ENCODE results near the gene PRDM16.

- TF ChIP-seq CTCF (IDR thresholded peaks at IDR 0.05) (no peak), POLR2A (IDR thresholded peaks at IDR 0.05) (no peak)
These were observed 199.3 kb downstream of the PRDM16 start for GRCh38 chr1:3268281-3268680.

Data from thyroid gland (tissue), 4 donors.